ENCODE results near the gene IRF6. TPM values are rescaled to one million over a fixed set of nuclear protein-coding genes. Genes with fewer than 3 reads are reported as not detected.

Gene IRF6
- total RNA-seq, 2 donors from 2014 or later = 3.9 to 4.1 TPM

- TF ChIP-seq CTCF (IDR thresholded peaks at IDR 0.05) = no peak
- no peaks in the 10 kb centered on the region for H3K27me3 ChIP-seq (replicated peaks; ENCODE audit: insufficient read depth)
- no peaks in the 10 kb centered on the region for H3K36me3 ChIP-seq
- no peak for DNase-seq (ENCODE audit: low spot score)
- peak overlapping the region; percentile 61 for H3K4me3 ChIP-seq
- H3K4me1 ChIP-seq (ENCODE audit: control insufficient read depth in 1 of 2, low read depth in 2 of 2) = peaks cover 15 to 32% of the 10 kb centered on the region in 2 donors
- no peak for ATAC-seq (ENCODE audit: insufficient number of reproducible peaks, low FRiP score, low read depth)
- peak overlapping the region; percentile 87 to 90 for H3K27ac ChIP-seq
- H3K9me3 ChIP-seq = no peaks in the 10 kb centered on the region
Measured at GRCh38 chr1:209769971-209770370, 36.0 kb downstream of the IRF6 start.

DNA sequence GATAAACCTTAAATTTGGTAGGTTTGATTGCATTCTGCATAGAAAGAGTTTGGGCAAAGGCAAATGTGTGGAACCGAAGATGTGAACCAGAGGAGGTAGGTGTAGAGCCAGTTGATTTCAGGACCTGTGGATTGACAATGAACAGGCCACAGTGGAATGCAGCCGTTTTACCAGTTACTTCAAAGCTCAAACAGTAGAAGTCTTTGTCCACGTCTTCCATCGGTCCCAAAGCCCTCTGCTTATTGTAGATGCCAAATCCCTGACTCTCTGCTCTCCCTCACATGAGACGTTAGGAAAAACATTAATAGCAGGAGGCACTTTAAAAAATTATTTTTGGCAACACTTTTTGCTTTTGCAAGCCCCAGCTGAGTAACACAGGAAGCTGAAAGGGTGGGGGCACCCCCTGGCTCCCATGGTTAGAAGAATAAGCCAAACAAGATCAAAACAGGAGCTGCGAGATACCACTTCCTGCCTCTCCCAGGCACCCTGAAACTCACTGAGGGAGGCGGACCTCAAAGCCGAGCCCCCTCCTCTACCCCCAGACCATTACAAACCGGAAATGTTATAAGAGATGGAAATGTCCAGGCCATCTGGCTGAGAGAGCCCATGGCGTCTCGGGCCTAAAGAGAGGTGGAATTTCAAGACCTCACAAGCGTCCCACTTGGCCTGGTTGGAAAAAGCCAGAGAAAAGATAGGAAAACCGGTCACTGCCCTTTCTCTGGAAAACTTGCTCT lies 36.6 kb downstream of the IRF6 start:
- Histone ChIP-seq H3K9me3 (no peaks in the 10 kb centered on the region), H3K4me1 (ENCODE audit: control insufficient read depth in 1 of 2, low read depth in 2 of 2) (peaks cover 15 to 32% of the 10 kb centered on the region in 2 donors), H3K27me3 (replicated peaks; ENCODE audit: insufficient read depth) (no peaks in the 10 kb centered on the region), H3K4me3 (peak overlapping the region; percentile 61), H3K27ac (peak overlapping the region; percentile 87 to 90), H3K36me3 (no peaks in the 10 kb centered on the region)
- no peak for TF ChIP-seq CTCF (IDR thresholded peaks at IDR 0.05)
- ATAC-seq (ENCODE audit: insufficient number of reproducible peaks, low FRiP score, low read depth) (peak; percentile 91), DNase-seq (ENCODE audit: low spot score) (peak; percentile 58)

DNA sequence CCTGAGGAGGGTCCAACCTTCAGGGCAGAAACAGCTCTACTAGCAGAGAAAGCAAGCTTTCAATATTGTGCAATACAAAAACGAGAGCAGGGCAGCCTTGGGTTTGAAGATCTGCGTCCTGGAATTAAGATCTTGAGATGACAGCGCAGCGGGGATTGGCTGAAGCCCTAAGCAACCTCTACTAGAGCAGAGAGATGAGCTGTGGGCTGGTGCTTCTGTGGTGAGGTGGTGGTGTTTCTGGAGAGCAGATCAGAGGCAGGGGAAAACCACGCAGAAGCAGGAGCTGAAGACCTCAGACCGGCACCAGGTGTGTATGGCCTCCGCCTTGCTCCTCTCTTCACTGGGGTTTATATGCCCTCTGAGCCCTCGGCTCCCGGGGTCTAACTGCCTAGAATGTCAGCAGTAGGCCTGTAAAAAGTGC lies 37.6 kb downstream of the IRF6 start:
- no peaks in the 10 kb centered on the region for H3K9me3 ChIP-seq
- ATAC-seq (ENCODE audit: insufficient number of reproducible peaks, low FRiP score, low read depth) (no peak), DNase-seq (ENCODE audit: low spot score) (no peak)
- peak overlapping the region; percentile 61 for H3K4me3 ChIP-seq
- H3K27me3 ChIP-seq (replicated peaks; ENCODE audit: insufficient read depth) = no peaks in the 10 kb centered on the region
- peak overlapping the region; percentile 87 to 90 for H3K27ac ChIP-seq
- H3K4me1 ChIP-seq (ENCODE audit: control insufficient read depth in 1 of 2, low read depth in 2 of 2) = peaks cover 15 to 32% of the 10 kb centered on the region in 2 donors
- TF ChIP-seq CTCF (IDR thresholded peaks at IDR 0.05) = no peak
- H3K36me3 ChIP-seq = no peaks in the 10 kb centered on the region

DNA sequence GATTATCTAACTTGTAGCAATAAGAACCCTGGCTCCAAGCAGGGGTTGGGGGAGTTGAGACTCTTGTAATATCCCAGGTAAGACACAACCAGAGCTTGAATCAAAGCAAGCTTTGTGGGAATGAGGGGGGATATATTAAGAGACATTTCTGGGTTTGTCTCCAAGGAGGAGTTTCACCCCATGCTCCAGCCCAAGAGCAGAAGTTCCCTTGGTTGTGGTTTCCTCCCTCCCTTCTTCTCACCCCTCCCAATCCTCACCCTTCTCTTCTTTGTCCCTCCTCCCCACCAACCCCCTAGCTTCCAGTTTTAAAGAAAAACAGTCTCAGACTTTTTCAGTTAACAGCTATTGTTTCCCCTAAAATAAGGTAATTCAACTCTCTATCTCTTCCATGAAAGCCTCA lies 38.2 kb downstream of the IRF6 start:
- Histone ChIP-seq H3K36me3 (no peaks in the 10 kb centered on the region), H3K4me1 (ENCODE audit: control insufficient read depth in 1 of 2, low read depth in 2 of 2) (peaks cover 15 to 32% of the 10 kb centered on the region in 2 donors), H3K4me3 (no peak overlapping the region), H3K27me3 (replicated peaks; ENCODE audit: insufficient read depth) (no peaks in the 10 kb centered on the region), H3K27ac (no peak overlapping the region), H3K9me3 (no peaks in the 10 kb centered on the region)
- no peak for ATAC-seq (ENCODE audit: insufficient number of reproducible peaks, low FRiP score, low read depth)
- no peak for DNase-seq (ENCODE audit: low spot score)
- TF ChIP-seq CTCF (IDR thresholded peaks at IDR 0.05) = no peak

DNA sequence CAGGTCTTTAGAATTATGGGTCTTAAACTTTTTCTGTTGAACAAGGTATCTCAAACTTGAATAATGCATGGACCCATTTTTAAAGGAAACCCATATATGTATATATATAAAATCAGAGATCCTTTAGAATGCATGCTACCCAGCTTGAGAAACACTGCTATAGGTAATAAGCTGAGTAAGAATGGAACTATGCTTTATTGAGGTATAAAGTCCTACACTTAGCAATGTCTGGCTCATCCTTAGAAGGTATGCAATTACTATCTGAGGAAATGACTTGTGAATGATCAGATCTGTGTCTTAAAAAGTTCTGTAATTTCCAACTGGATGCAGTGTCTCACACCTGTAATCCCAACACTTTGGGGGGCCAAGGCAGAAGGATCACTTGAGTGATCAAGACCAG lies 38.8 kb downstream of the IRF6 start:
- Histone ChIP-seq H3K36me3 (no peaks in the 10 kb centered on the region), H3K9me3 (no peaks in the 10 kb centered on the region), H3K4me3 (no peak overlapping the region), H3K27ac (no peak overlapping the region), H3K4me1 (ENCODE audit: control insufficient read depth in 1 of 2, low read depth in 2 of 2) (peaks cover 15 to 32% of the 10 kb centered on the region in 2 donors), H3K27me3 (replicated peaks; ENCODE audit: insufficient read depth) (no peaks in the 10 kb centered on the region)
- no peak for TF ChIP-seq CTCF (IDR thresholded peaks at IDR 0.05)
- no peak for DNase-seq (ENCODE audit: low spot score)
- ATAC-seq (ENCODE audit: insufficient number of reproducible peaks, low FRiP score, low read depth) = no peak
